WERI-Rb-1 (cell line): ENCODE results near the gene SYT9.

ENCODE experiments used
- DNase-seq: peaks from one replicate; pipeline ENCODE4 v3.0.0-alpha.2; 2020
- H3K27ac ChIP-seq: fragments of 250-450 bp; sonication (Bioruptor Pico); 2 replicates; pipeline ENCODE4 v1.5.1; 2020; ENCODE audit warnings: mild to moderate bottlenecking, moderate library complexity
- H3K27me3 ChIP-seq: fragments of 250-450 bp; sonication (Bioruptor Pico); 2 replicates; pipeline ENCODE4 v1.5.1; 2021; ENCODE audit warnings: mild to moderate bottlenecking, low read depth, moderate library complexity; ENCODE audit not compliant: insufficient read depth, severe bottlenecking
- H3K36me3 ChIP-seq: fragments of 250-450 bp; sonication (Bioruptor Pico); 2 replicates; pipeline ENCODE4 v1.5.1; 2020; ENCODE audit warnings: mild to moderate bottlenecking, moderate library complexity
- H3K4me3 ChIP-seq: 2 replicates; pipeline ENCODE4 v1.5.1; 2011; ENCODE audit warnings: low read depth, mild to moderate bottlenecking, control low read depth, low read length
- H3K9me3 ChIP-seq: fragments of 250-450 bp; sonication (Bioruptor Pico); 2 replicates; pipeline ENCODE4 v1.5.1; 2021; ENCODE audit warnings: mild to moderate bottlenecking, moderate library complexity; ENCODE audit not compliant: severe bottlenecking
- CTCF ChIP-seq: IDR thresholded peaks from 2 replicates; pipeline ENCODE4 v1.5.1; 2011; ENCODE audit warnings: low read depth, mild to moderate bottlenecking, control low read depth, inconsistent platforms, low read length

SYT9 gene

GRCh38 chr11:7251487-7251835 is 243 bp upstream of the SYT9 start:
- Histone ChIP-seq H3K4me3 (no peak overlapping the region), H3K27ac (no peak overlapping the region), H3K36me3 (no peaks in the 10 kb centered on the region), H3K9me3 (no peaks in the 10 kb centered on the region), H3K27me3 (peaks cover 57% of the 10 kb centered on the region)
- TF ChIP-seq CTCF: no peak
- no peak for DNase-seq

- H3K9me3 ChIP-seq: no peaks in the 10 kb centered on the region
- H3K27ac ChIP-seq: no peak overlapping the region
- DNase-seq: no peak
- H3K36me3 ChIP-seq: no peaks in the 10 kb centered on the region
- peaks cover 59% of the 10 kb centered on the region for H3K27me3 ChIP-seq
- peak overlapping the region; percentile 33 for H3K4me3 ChIP-seq
- TF ChIP-seq CTCF: no peak
These were observed 1.0 kb downstream of the SYT9 start for GRCh38 chr11:7252683-7253213.

GRCh38 chr11:7253800-7254199 is 2.1 kb downstream of the SYT9 start:
- H3K27ac ChIP-seq: no peak overlapping the region

GRCh38 chr11:7254731-7255291 is 3.1 kb downstream of the SYT9 start:
- Histone ChIP-seq H3K27ac (no peak overlapping the region), H3K4me3 (no peak overlapping the region), H3K36me3 (no peaks in the 10 kb centered on the region), H3K27me3 (peaks cover 54% of the 10 kb centered on the region), H3K9me3 (no peaks in the 10 kb centered on the region)
- no peak for DNase-seq
- TF ChIP-seq CTCF: no peak

More at GRCh38 chr11:7253800-7254199, 2.1 kb downstream of the SYT9 start:
- peaks cover 59% of the 10 kb centered on the region for H3K27me3 ChIP-seq
- H3K4me3 ChIP-seq: no peak overlapping the region
- H3K9me3 ChIP-seq: no peaks in the 10 kb centered on the region
- no peak for DNase-seq
- TF ChIP-seq CTCF: no peak
- no peaks in the 10 kb centered on the region for H3K36me3 ChIP-seq

GRCh38 chr11:7256943-7257342 is 5.2 kb downstream of the SYT9 start:
- no peak for TF ChIP-seq CTCF
- no peak overlapping the region for H3K27ac ChIP-seq
- no peaks in the 10 kb centered on the region for H3K9me3 ChIP-seq
- H3K27me3 ChIP-seq: peaks cover 39% of the 10 kb centered on the region
- no peak overlapping the region for H3K4me3 ChIP-seq
- no peak for DNase-seq
- H3K36me3 ChIP-seq: no peaks in the 10 kb centered on the region

GRCh38 chr11:7257724-7258123 is 6.0 kb downstream of the SYT9 start:
- H3K27me3 ChIP-seq: peaks cover 31% of the 10 kb centered on the region
- DNase-seq: no peak
- H3K36me3 ChIP-seq: no peaks in the 10 kb centered on the region
- H3K9me3 ChIP-seq: no peaks in the 10 kb centered on the region
- TF ChIP-seq CTCF: no peak
- H3K27ac ChIP-seq: no peak overlapping the region
- no peak overlapping the region for H3K4me3 ChIP-seq
